ENCODE measurements around the gene GFM2.
"Not testable (repeated sequence)": the region's sequence is repeated elsewhere in the genome, so short reads cannot be mapped to it uniquely, and the experiment has no call there.

Gene GFM2

GRCh38 chr5:74766849-74767578 is at the start of gene GFM2, which contains the start of gene NSA2:
GFM2 (minus strand) TSS chr5:74767117; CDS start chr5:74763742, 3,375 bp downstream.
NSA2 (plus strand) TSS chr5:74767249; CDS start chr5:74767361, 112 bp downstream.
- DNase-seq: peak; percentile 92

GRCh38 chr5:74810915-74811314 is 44.0 kb upstream of the GFM2 start:
- no peak for DNase-seq

- DNase-seq: no peak
Observed at GRCh38 chr5:74801941-74802340, 35.0 kb upstream of the GFM2 start.

GRCh38 chr5:74801197-74801596 is 34.3 kb upstream of the GFM2 start:
- DNase-seq: no peak

GRCh38 chr5:74798977-74799911 is 32.3 kb upstream of the GFM2 start:
- no peak for DNase-seq

- DNase-seq: not testable (repeated sequence)
Observed at GRCh38 chr5:74791669-74792068, 24.8 kb upstream of the GFM2 start.

GRCh38 chr5:74787424-74787823 is 20.5 kb upstream of the GFM2 start:
- DNase-seq: no peak

- no peak for DNase-seq
Observed at GRCh38 chr5:74786851-74787250, 19.9 kb upstream of the GFM2 start.

- DNase-seq: no peak
Observed at GRCh38 chr5:74778609-74779008, 11.7 kb upstream of the GFM2 start.

- no peak for DNase-seq
Observed at GRCh38 chr5:74772359-74772758, 5.4 kb upstream of the GFM2 start.

GRCh38 chr5:74767579-74767913 is 629 bp upstream of the GFM2 start:
- DNase-seq: peak; percentile 21

- DNase-seq: peak; percentile 3
Observed at GRCh38 chr5:74766418-74766848, 484 bp downstream of the GFM2 start.

GRCh38 chr5:74765929-74766328 is 988 bp downstream of the GFM2 start:
- no peak for DNase-seq

- DNase-seq: no peak
Observed at GRCh38 chr5:74765201-74765600, 1.7 kb downstream of the GFM2 start.

- no peak for DNase-seq
Observed at GRCh38 chr5:74763504-74763903, 3.4 kb downstream of the GFM2 start.

GRCh38 chr5:74762599-74762998 is 4.3 kb downstream of the GFM2 start:
- peak; percentile 3 for DNase-seq

- no peak for DNase-seq
Observed at GRCh38 chr5:74761241-74761640, 5.7 kb downstream of the GFM2 start.

GRCh38 chr5:74748742-74749141 is 18.2 kb downstream of the GFM2 start:
- not testable (repeated sequence) for DNase-seq

GRCh38 chr5:74738406-74738805 is 28.5 kb downstream of the GFM2 start:
- no peak for DNase-seq

GRCh38 chr5:74736759-74737158 is 30.2 kb downstream of the GFM2 start:
- no peak for DNase-seq

- DNase-seq: no peak
Observed at GRCh38 chr5:74725331-74725730, 41.6 kb downstream of the GFM2 start.

GRCh38 chr5:74722271-74722670 is 44.6 kb downstream of the GFM2 start:
- DNase-seq: no peak

GRCh38 chr5:74717596-74717995 is 49.3 kb downstream of the GFM2 start:
- DNase-seq: no peak

- no peak for DNase-seq
Observed at GRCh38 chr5:74693191-74693590, 73.7 kb downstream of the GFM2 start.

Data from stimulated activated naive CD4-positive, alpha-beta T cell treated with Interleukin-2 at 50 U/mL for 16 hours (primary cell).